HG03066 (cell line): ENCODE measurements around the gene MEIS1.

Experiments
- ATAC-seq: cut with Tn5 transposase; IDR thresholded peaks from one replicate; pipeline ENCODE4 v1.9.1; 2021; ENCODE audit warnings: low read depth; ENCODE audit not compliant: unreplicated experiment

Gene MEIS1

GRCh38 chr2:66576561-66577320 is 141.8 kb downstream of the MEIS1 start:
- ATAC-seq, result no peak

- ATAC-seq, result no peak
These were observed 142.6 kb downstream of the MEIS1 start for GRCh38 chr2:66577321-66578053.

GRCh38 chr2:66578054-66578686 is 143.2 kb downstream of the MEIS1 start:
- ATAC-seq, result no peak

GRCh38 chr2:66578687-66579106 is 143.8 kb downstream of the MEIS1 start:
- no peak for ATAC-seq

- ATAC-seq, result no peak
These were observed 144.5 kb downstream of the MEIS1 start for GRCh38 chr2:66579186-66580126.

GRCh38 chr2:66580166-66581049 is 145.5 kb downstream of the MEIS1 start:
- no peak for ATAC-seq

- ATAC-seq, result no peak
These were observed 146.6 kb downstream of the MEIS1 start for GRCh38 chr2:66581339-66582103.

GRCh38 chr2:66582104-66582986 is 147.4 kb downstream of the MEIS1 start:
- ATAC-seq, result no peak

GRCh38 chr2:66582987-66583880 is 148.3 kb downstream of the MEIS1 start:
- no peak for ATAC-seq

GRCh38 chr2:66583881-66584280 is 149.0 kb downstream of the MEIS1 start:
- ATAC-seq, result no peak

GRCh38 chr2:66585587-66585986 is 150.7 kb downstream of the MEIS1 start:
- ATAC-seq, result no peak

- ATAC-seq, result no peak
These were observed 152.3 kb downstream of the MEIS1 start for GRCh38 chr2:66587216-66587615.

GRCh38 chr2:66594001-66594400 is 159.1 kb downstream of the MEIS1 start:
- no peak for ATAC-seq

GRCh38 chr2:66595556-66595955 is 160.6 kb downstream of the MEIS1 start:
- no peak for ATAC-seq

- no peak for ATAC-seq
These were observed 161.3 kb downstream of the MEIS1 start for GRCh38 chr2:66596256-66596655.

GRCh38 chr2:66601624-66602023 is 166.7 kb downstream of the MEIS1 start:
- no peak for ATAC-seq

GRCh38 chr2:66602341-66602740 is 167.4 kb downstream of the MEIS1 start:
- no peak for ATAC-seq
